Mucosa of descending colon (tissue), 3 donors: ENCODE measurements around the gene BEGAIN. TPM values are rescaled to one million over a fixed set of nuclear protein-coding genes. Genes with fewer than 3 reads are reported as not detected.
A peak's percentile ranks its signal among the peaks of the same experiment; 100 is the strongest.

Experiments
- ATAC-seq: fragments of 200-7000 bp; cut with Tn5 transposase; one replicate; pipeline ENCODE4 v1.9.1; 2020; ENCODE audit warnings: mild to moderate bottlenecking, moderate library complexity
- DNase-seq, 3 donors: peaks; one replicate each; pipeline ENCODE4 v3.0.0-alpha.2; 2020
- H3K36me3 ChIP-seq: fragments of 200-600 bp; one replicate; pipeline ENCODE4 v1.8.0; 2021; ENCODE audit warnings: low read depth, mild to moderate bottlenecking
- H3K4me1 ChIP-seq: fragments of 200-600 bp; one replicate; pipeline ENCODE4 v1.8.0; 2021; ENCODE audit warnings: low read depth, mild to moderate bottlenecking
- H3K4me3 ChIP-seq: fragments of 200-600 bp; one replicate; pipeline ENCODE4 v1.8.0; 2021; ENCODE audit warnings: mild to moderate bottlenecking
- H3K9me3 ChIP-seq: fragments of 200-600 bp; one replicate; pipeline ENCODE4 v1.8.0; 2021; ENCODE audit warnings: mild to moderate bottlenecking
- intact Hi-C, 2 donors: fragments of 100-400 bp; cut with DNase I in 1 of 2; cut with micrococcal nuclease in 1 of 2; formaldehyde crosslinking; loops; one replicate each; pipeline versions ENCODE4 v1.11.0 to v1.11.1; 2022; cut with DNase I, micrococcal nuclease
- total RNA-seq, 3 donors: library from RNA; stranded (reverse); fragmentation: NEBNext Ultra II Directional in 2 of 3; extraction: Animal tissue kit (Norgen Biotek cat#: 25700) in 2 of 3; gene quantifications; one replicate each; pipeline versions ENCODE4 v1.2.1 to v1.2.4, GENCODE V29; 2021 to 2023
- TF ChIP-seq, protein P1 (sequence below): fragments of 200-600 bp; IDR thresholded peaks from one replicate; pipeline ENCODE4 v1.8.0; 2022; ENCODE audit warnings: antibody characterized with exemption, mild to moderate bottlenecking
- donor health status: DM: no; HTN: no; CAD: no; lungs with moderate emphysema.
- donor health status: DM: no; HTN: no; CAD: no.
- donor health status: DM: no; HTN: yes; CAD: no.

The BEGAIN gene
- total RNA-seq, 3 donors from 2014 or later: 0.75 to 2.5 (median 1.1) TPM

DNA sequence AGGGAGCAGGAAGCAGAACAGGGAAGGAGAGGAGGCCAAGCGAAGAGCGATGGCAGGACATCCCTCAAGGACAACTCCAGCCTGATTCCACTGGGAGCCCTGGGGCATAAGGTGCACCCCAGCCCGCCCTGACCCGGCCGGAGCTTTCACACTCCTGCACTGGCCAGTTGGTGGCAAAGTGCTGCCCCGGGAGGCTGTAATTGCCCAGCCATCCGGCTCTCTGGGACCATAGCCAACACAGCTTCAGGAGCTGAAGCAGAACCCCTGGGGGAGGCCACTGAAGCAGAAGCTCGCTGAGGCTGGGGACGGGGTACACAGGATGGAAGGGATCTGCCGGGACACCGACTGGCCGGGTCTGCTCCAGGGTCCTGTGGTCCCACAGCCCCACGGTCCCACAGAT lies 41.9 kb upstream of the BEGAIN start:
- Histone ChIP-seq H3K9me3 (no peaks in the 10 kb centered on the region), H3K36me3 (no peaks in the 10 kb centered on the region), H3K4me3 (no peak overlapping the region), H3K4me1 (no peaks in the 10 kb centered on the region)
- DNase-seq (peak in 1 of 3 donors; percentile 18), ATAC-seq (no peak)
- TF ChIP-seq, protein P1, sequence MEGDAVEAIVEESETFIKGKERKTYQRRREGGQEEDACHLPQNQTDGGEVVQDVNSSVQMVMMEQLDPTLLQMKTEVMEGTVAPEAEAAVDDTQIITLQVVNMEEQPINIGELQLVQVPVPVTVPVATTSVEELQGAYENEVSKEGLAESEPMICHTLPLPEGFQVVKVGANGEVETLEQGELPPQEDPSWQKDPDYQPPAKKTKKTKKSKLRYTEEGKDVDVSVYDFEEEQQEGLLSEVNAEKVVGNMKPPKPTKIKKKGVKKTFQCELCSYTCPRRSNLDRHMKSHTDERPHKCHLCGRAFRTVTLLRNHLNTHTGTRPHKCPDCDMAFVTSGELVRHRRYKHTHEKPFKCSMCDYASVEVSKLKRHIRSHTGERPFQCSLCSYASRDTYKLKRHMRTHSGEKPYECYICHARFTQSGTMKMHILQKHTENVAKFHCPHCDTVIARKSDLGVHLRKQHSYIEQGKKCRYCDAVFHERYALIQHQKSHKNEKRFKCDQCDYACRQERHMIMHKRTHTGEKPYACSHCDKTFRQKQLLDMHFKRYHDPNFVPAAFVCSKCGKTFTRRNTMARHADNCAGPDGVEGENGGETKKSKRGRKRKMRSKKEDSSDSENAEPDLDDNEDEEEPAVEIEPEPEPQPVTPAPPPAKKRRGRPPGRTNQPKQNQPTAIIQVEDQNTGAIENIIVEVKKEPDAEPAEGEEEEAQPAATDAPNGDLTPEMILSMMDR: no peak
- intact Hi-C loops: no loop called here

DNA sequence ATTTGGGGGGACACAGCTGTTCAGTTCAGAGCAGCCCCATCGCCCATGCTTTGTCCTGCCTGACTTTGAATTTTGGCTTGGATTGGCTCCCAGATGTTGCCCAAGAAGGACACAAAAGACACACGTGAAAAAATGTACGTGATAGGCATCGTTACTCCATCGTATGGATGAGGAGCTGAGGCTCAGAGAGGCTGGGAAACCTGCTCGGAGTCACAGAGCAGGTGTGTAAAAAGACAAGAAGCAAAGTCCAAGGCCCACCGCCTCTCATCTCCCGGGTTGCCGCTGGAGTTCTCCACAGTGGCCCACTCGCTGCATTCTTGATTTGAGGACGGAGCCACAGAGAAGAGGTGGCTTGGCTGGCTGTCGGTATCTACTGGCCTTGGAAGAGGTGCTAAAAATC lies 41.0 kb upstream of the BEGAIN start:
- no peak for ATAC-seq
- TF ChIP-seq, protein P1: no peak
- Histone ChIP-seq H3K4me1 (no peaks in the 10 kb centered on the region), H3K36me3 (no peaks in the 10 kb centered on the region), H3K4me3 (no peak overlapping the region), H3K9me3 (no peaks in the 10 kb centered on the region)
- peak in 1 of 3 donors; percentile 12 for DNase-seq
- intact Hi-C loops: no loop called here

DNA sequence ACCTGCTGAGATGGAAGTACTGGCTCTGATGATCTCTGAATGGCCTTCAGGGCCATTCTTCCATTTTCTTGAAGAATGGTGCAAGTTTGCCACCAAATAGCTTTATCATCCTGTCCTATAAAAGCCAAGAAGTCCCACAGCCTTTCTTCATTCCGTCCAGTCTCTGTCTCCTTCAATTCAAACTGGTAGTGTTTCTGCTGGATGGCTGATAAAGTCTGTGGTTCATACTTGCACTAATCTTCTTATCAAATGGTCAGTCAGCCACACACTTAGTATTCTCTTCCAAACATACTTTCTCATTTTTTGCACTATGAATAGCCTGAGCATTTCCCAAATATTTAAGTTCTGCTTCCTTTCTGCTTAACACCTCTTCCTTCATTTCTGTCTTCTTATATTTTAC lies 39.4 kb upstream of the BEGAIN start:
- H3K4me1 ChIP-seq: no peaks in the 10 kb centered on the region
- no peaks in the 10 kb centered on the region for H3K9me3 ChIP-seq
- DNase-seq (no peak), ATAC-seq (no peak)
- no peaks in the 10 kb centered on the region for H3K36me3 ChIP-seq
- TF ChIP-seq, protein P1: no peak
- H3K4me3 ChIP-seq: no peak overlapping the region
- intact Hi-C loops: no loop called here

DNA sequence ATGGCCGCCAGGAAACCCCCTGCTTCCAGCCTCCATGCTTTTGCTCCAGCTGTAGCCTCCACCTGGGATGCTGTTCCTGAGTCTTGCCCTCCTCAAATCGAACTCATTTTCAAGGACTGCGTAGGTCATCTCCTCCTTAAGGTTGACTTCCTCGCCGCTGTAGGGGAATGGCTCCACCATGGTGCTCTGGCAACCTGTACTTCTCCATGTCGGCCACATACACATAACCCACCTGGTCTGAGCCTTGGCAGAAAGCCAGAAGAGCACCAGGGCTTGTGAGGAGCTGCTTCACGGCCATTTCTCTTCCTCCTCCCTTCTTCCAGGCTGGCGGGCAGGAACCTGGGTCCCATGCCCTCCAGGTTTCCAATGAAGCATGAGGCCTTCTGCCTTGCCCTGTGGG lies 36.7 kb upstream of the BEGAIN start:
- no peaks in the 10 kb centered on the region for H3K36me3 ChIP-seq
- intact Hi-C loops: no loop called here
- H3K4me1 ChIP-seq: peaks cover 2% of the 10 kb centered on the region
- no peaks in the 10 kb centered on the region for H3K9me3 ChIP-seq
- TF ChIP-seq, protein P1: no peak
- DNase-seq: no peak
- no peak overlapping the region for H3K4me3 ChIP-seq
- ATAC-seq: no peak

DNA sequence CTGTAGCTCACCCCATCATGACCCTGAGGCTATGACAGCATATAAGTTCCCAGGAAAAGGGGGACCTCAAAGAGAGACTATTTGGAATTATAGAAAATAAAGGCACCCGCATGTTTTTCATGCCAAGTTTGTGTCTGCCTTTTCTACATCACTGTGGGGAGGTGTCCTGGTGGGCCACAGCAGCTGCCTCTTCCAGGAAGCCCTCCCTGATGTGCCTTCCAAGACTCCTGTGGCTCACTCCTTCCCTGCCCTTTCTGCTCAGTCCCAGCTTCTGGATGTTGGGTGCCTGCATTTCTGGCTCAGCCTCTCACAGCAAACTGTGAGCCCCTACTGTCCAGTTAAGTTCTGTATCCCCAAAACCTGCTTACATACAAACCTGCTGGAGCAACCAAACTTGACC lies 36.3 kb upstream of the BEGAIN start:
- H3K4me1 ChIP-seq: peaks cover 2% of the 10 kb centered on the region
- intact Hi-C loops: no loop called here
- no peak for ATAC-seq
- H3K4me3 ChIP-seq: no peak overlapping the region
- TF ChIP-seq, protein P1: no peak
- no peak for DNase-seq
- no peaks in the 10 kb centered on the region for H3K36me3 ChIP-seq
- H3K9me3 ChIP-seq: no peaks in the 10 kb centered on the region
